MCF 10A (cell line): Measurements from ENCODE around the gene DGKG. TPM values are rescaled to one million over a fixed set of nuclear protein-coding genes. Genes with fewer than 3 reads are reported as not detected.
A peak's percentile ranks its signal among the peaks of the same experiment; 100 is the strongest.

Experiments used
- BruUV-seq: library from RNA; stranded (reverse); fragments of 400-500 nt; replicated peaks from 2 replicates; lab custom pipeline; 2021; lab: Mats Ljungman, UMichigan
- CTCF ChIA-PET: fragments of 300-600 bp; sonication (Branson Sonifier 250); formaldehyde crosslinking; extraction: SDS; loops from one replicate; lab custom pipeline; 2021; ENCODE audit warnings: antibody characterized with exemption, inconsistent platforms; lab: Yijun Ruan, JAX
- POLR2A ChIA-PET: fragments of 300-600, 350-650 bp; sonication (Branson Sonifier 250); formaldehyde crosslinking; extraction: SDS; loops from one replicate; lab custom pipeline; 2020; ENCODE audit warnings: antibody characterized with exemption, inconsistent platforms; lab: Yijun Ruan, JAX
- DNase-seq: peaks from one replicate; pipeline ENCODE4 v3.0.0-alpha.2; 2018; ENCODE audit not compliant: unreplicated experiment
- H3K27ac Mint-ChIP-seq: one replicate; pipeline ENCODE4 v1.8.0; 2022; ENCODE audit warnings: mild to moderate bottlenecking, low read depth, mixed read lengths; ENCODE audit not compliant: unreplicated experiment
- H3K27me3 Mint-ChIP-seq: one replicate; pipeline ENCODE4 v1.8.0; 2022; ENCODE audit warnings: mixed read lengths; ENCODE audit not compliant: insufficient read depth, unreplicated experiment
- H3K36me3 Mint-ChIP-seq: one replicate; pipeline ENCODE4 v1.8.0; 2022; ENCODE audit warnings: mild to moderate bottlenecking, moderate library complexity, mixed read lengths; ENCODE audit not compliant: insufficient read depth, unreplicated experiment
- H3K4me1 Mint-ChIP-seq: one replicate; pipeline ENCODE4 v1.8.0; 2022; ENCODE audit warnings: mixed read lengths; ENCODE audit not compliant: insufficient read depth, unreplicated experiment
- H3K4me3 Mint-ChIP-seq: one replicate; pipeline ENCODE4 v1.8.0; 2022; ENCODE audit warnings: mild to moderate bottlenecking, moderate library complexity, mixed read lengths; ENCODE audit not compliant: unreplicated experiment
- H3K9me3 Mint-ChIP-seq: one replicate; pipeline ENCODE4 v1.8.0; 2022; ENCODE audit warnings: mixed read lengths; ENCODE audit not compliant: unreplicated experiment
- intact Hi-C: fragments of 100-400 bp; cut with micrococcal nuclease; formaldehyde crosslinking; loops from 2 replicates; pipeline ENCODE4 v1.14.1; 2022
- total RNA-seq: library from RNA; stranded (reverse); gene quantifications from 2 replicates; pipeline ENCODE4 v1.2.3, GENCODE V29; 2022
- TF ChIP-seq, protein P1 (sequence below): fragments of 200-600 bp; IDR thresholded peaks from one replicate; pipeline ENCODE4 v1.8.0; 2022; ENCODE audit warnings: antibody characterized with exemption, mild to moderate bottlenecking; ENCODE audit not compliant: unreplicated experiment

Gene DGKG
- total RNA-seq, 1 experiment from 2014 or later = not detected

DNA sequence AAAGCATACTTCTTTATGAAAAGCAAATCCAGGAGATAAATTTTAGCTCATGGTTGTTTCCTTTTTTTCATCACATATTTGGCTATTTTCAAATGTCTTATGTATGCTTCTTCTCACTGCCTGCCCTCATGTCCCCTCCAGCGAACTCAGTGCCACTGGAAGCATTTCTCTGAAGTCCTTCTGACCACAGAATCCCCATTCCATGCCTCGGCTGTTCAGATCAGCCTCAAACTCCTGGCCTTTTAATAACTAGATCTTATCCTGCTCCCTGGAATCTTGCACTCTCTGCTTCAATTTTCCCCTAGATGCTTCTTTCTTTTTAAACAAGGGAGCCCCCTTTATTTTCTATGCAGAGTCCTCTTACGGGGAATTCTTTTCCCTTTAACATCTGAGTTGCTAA lies 263.3 kb downstream of the DGKG start:
- Mint-ChIP-seq H3K4me3 (peak overlapping the region; percentile 66), H3K9me3 (no peaks in the 10 kb centered on the region), H3K4me1 (peaks cover 43% of the 10 kb centered on the region), H3K27ac (peak overlapping the region; percentile 77), H3K36me3 (peaks cover 24% of the 10 kb centered on the region), H3K27me3 (no peaks in the 10 kb centered on the region)
- no peak for DNase-seq
- ChIA-PET POLR2A (interaction anchor here (0.7 to 3.4 kb wide), 7 partner anchors 8 to 162 kb away, joined by 3 to 25 read pairs (median 3); partner anchors contain the start of gene ETV5), CTCF (interaction anchor here (1.3 to 1.9 kb wide), 2 partner anchors 17 to 155 kb away, joined by 3 to 4 read pairs; no protein-coding TSS in a partner anchor)
- intact Hi-C loops = no loop called here
- TF ChIP-seq, protein P1, sequence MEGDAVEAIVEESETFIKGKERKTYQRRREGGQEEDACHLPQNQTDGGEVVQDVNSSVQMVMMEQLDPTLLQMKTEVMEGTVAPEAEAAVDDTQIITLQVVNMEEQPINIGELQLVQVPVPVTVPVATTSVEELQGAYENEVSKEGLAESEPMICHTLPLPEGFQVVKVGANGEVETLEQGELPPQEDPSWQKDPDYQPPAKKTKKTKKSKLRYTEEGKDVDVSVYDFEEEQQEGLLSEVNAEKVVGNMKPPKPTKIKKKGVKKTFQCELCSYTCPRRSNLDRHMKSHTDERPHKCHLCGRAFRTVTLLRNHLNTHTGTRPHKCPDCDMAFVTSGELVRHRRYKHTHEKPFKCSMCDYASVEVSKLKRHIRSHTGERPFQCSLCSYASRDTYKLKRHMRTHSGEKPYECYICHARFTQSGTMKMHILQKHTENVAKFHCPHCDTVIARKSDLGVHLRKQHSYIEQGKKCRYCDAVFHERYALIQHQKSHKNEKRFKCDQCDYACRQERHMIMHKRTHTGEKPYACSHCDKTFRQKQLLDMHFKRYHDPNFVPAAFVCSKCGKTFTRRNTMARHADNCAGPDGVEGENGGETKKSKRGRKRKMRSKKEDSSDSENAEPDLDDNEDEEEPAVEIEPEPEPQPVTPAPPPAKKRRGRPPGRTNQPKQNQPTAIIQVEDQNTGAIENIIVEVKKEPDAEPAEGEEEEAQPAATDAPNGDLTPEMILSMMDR = no peak
- BruUV-seq = no TSS peak

GRCh38 chr3:186097663-186098451 lies 264.2 kb downstream of the DGKG start:
- Mint-ChIP-seq H3K4me1 (peaks cover 34% of the 10 kb centered on the region), H3K27me3 (no peaks in the 10 kb centered on the region), H3K36me3 (peaks cover 19% of the 10 kb centered on the region), H3K9me3 (no peaks in the 10 kb centered on the region), H3K4me3 (peak overlapping the region; percentile 66), H3K27ac (no peak overlapping the region)
- TF ChIP-seq, protein P1 = no peak
- ChIA-PET CTCF (interaction anchor here (0.6 to 1.9 kb wide), 9 partner anchors 12 to 437 kb away, joined by 3 to 5 read pairs (median 3); no protein-coding TSS in a partner anchor), POLR2A (interaction anchor here (0.9 to 3.4 kb wide), 5 partner anchors 11 to 155 kb away, joined by 3 to 25 read pairs (median 4); partner anchors contain the start of gene ETV5)
- intact Hi-C loops = no loop called here
- peak; percentile 76 for DNase-seq
- BruUV-seq = no TSS peak

DNA sequence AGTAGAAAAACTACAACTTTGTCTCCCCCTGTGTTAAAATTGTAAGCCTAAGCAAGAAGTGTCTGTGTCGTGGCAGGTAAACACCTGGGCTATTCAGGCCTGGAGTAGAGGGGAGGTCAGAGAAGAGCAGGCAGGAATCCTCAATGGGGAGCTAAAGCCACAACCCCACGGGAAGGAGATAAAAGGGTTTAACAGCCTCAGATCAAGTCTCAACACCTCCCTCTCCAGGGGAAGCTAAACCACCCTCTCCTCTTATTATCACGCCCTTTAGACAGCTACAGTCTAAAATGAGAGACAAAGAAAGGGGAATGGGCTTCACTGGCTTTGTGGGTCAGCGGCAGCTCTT lies 264.7 kb downstream of the DGKG start:
- CTCF ChIA-PET = interaction anchor here (0.6 to 1.9 kb wide), 6 partner anchors 11 to 154 kb away, joined by 3 to 5 read pairs (median 4); no protein-coding TSS in a partner anchor
- intact Hi-C loops = no loop called here
- POLR2A ChIA-PET = interaction anchor here (0.9 to 3.4 kb wide), 3 partner anchors 12 to 29 kb away, joined by 4 to 25 read pairs (median 5); partner anchors contain the start of gene ETV5

More for the DNA sequence above, 264.7 kb downstream of the DGKG start:
- Mint-ChIP-seq H3K9me3 (no peaks in the 10 kb centered on the region), H3K27me3 (no peaks in the 10 kb centered on the region), H3K4me3 (no peak overlapping the region), H3K27ac (no peak overlapping the region), H3K36me3 (peaks cover 19% of the 10 kb centered on the region), H3K4me1 (peaks cover 31% of the 10 kb centered on the region)
- no TSS peak for BruUV-seq
- TF ChIP-seq, protein P1 = no peak
- no peak for DNase-seq

Other genes with a start within 250 kb of the DGKG start
- gene CRYGS, start 182.1 kb upstream of the DGKG start, total RNA-seq = 3.2 and 4.0 TPM in 2 replicates
- gene TBCCD1, start 205.1 kb upstream of the DGKG start, total RNA-seq = 10.0 and 11.1 TPM in 2 replicates
- gene DNAJB11, start 208.5 kb upstream of the DGKG start, total RNA-seq = 116 and 166 TPM in 2 replicates